CD14-positive monocyte (primary cell): ENCODE results near the gene AGAP1. TPM values are rescaled to one million over a fixed set of nuclear protein-coding genes. Genes with fewer than 3 reads are reported as not detected.
A peak's percentile ranks its signal among the peaks of the same experiment; 100 is the strongest.

Experiments used
- DNase-seq, 3 donors: peaks; one replicate each; pipeline ENCODE4 v3.0.0-alpha.2; 2011 to 2022
- H2AFZ ChIP-seq: 2 replicates; pipeline ENCODE4 v1.6.0; 2012; ENCODE audit warnings: mild to moderate bottlenecking, low read depth, low read length, inconsistent platforms; ENCODE audit not compliant: insufficient read depth, poor library complexity, severe bottlenecking
- H3K27ac ChIP-seq, 2 donors: 1 replicate in 1 of 2; 2 replicates in 1 of 2; pipeline ENCODE4 v1.5.1; 2012 to 2013; ENCODE audit warnings: low read length in 2 of 2, control low read depth in 1 of 2, inconsistent platforms in 1 of 2, low read depth in 1 of 2, mild to moderate bottlenecking in 1 of 2
- H3K27me3 ChIP-seq, 2 donors: one replicate each; pipeline versions ENCODE4 v1.6.0 to v1.6.1; 2011 to 2013; ENCODE audit warnings: low read length in 2 of 2; ENCODE audit not compliant: control insufficient read depth in 2 of 2, insufficient read depth in 2 of 2
- H3K36me3 ChIP-seq, 2 donors: replicated peaks in 1 of 2; 1 replicate in 1 of 2; 2 replicates in 1 of 2; pipeline versions ENCODE4 v1.5.1 to v1.6.1; 2012 to 2013; ENCODE audit warnings: low read length in 2 of 2, control low read depth in 1 of 2, inconsistent platforms in 1 of 2, mild to moderate bottlenecking in 1 of 2; ENCODE audit not compliant: insufficient read depth in 2 of 2, control insufficient read depth in 1 of 2
- H3K4me1 ChIP-seq, 2 donors: 1 replicate in 1 of 2; 2 replicates in 1 of 2; pipeline versions ENCODE4 v1.5.1 to v1.6.1; 2012 to 2013; ENCODE audit warnings: low read length in 2 of 2, control low read depth in 1 of 2, inconsistent platforms in 1 of 2, mild to moderate bottlenecking in 1 of 2, moderate library complexity in 1 of 2; ENCODE audit not compliant: insufficient read depth in 2 of 2, control insufficient read depth in 1 of 2
- H3K4me2 ChIP-seq: replicated peaks from 2 replicates; pipeline ENCODE3; 2012; ENCODE audit warnings: low read length, moderate library complexity, mild to moderate bottlenecking; ENCODE audit not compliant: poor library complexity, severe bottlenecking; ENCODE audit errors: extremely low read depth
- H3K4me3 ChIP-seq, 3 experiments: fragments of 200-600 bp in 1 of 3; sonication (generic) in 1 of 3; replicated peaks in 1 of 3; 1 replicate in 2 of 3; 2 replicates in 1 of 3; pipeline ENCODE4 v1.5.1; 2011 to 2013; ENCODE audit warnings: low read length in 3 of 3, mild to moderate bottlenecking in 3 of 3, control low read depth in 2 of 3, low read depth in 2 of 3, inconsistent platforms in 1 of 3, moderate library complexity in 1 of 3
- H3K79me2 ChIP-seq: 2 replicates; pipeline ENCODE4 v1.6.0; 2012; ENCODE audit warnings: mild to moderate bottlenecking, control low read depth, inconsistent platforms, low read length, moderate library complexity; ENCODE audit not compliant: insufficient read depth
- H3K9ac ChIP-seq: 2 replicates; pipeline ENCODE4 v1.6.0; 2017; ENCODE audit warnings: low read length, mild to moderate bottlenecking; ENCODE audit not compliant: insufficient read depth, poor library complexity, severe bottlenecking
- H3K9me3 ChIP-seq, 2 donors: replicated peaks in 1 of 2; 1 replicate in 1 of 2; 2 replicates in 1 of 2; pipeline versions ENCODE4 v1.5.1 to v1.6.1; 2012 to 2013; ENCODE audit warnings: low read length in 2 of 2, control low read depth in 1 of 2; ENCODE audit not compliant: control insufficient read depth in 1 of 2, insufficient read depth in 1 of 2
- H4K20me1 ChIP-seq: 2 replicates; pipeline ENCODE4 v1.6.0; 2012; ENCODE audit warnings: mild to moderate bottlenecking, low read length, control low read depth, moderate library complexity; ENCODE audit not compliant: insufficient read depth
- H3K27ac Mint-ChIP-seq, 7 donors: one replicate each; pipeline ENCODE4 v1.8.0; 2020; ENCODE audit warnings: mild to moderate bottlenecking in 7 of 7, mixed read lengths in 7 of 7, moderate library complexity in 6 of 7, inconsistent platforms in 2 of 7
- H3K27me3 Mint-ChIP-seq, 3 donors: one replicate each; pipeline ENCODE4 v1.8.0; 2021 to 2022; ENCODE audit warnings: low read depth in 3 of 3, mild to moderate bottlenecking in 3 of 3, mixed read lengths in 3 of 3, moderate library complexity in 3 of 3, inconsistent platforms in 1 of 3
- H3K36me3 Mint-ChIP-seq, 2 donors: one replicate each; pipeline ENCODE4 v1.8.0; 2020; ENCODE audit warnings: mixed read lengths in 2 of 2, inconsistent platforms in 1 of 2, mild to moderate bottlenecking in 1 of 2
- H3K4me1 Mint-ChIP-seq: one replicate; pipeline ENCODE4 v1.8.0; 2020; ENCODE audit warnings: mild to moderate bottlenecking, mixed read lengths
- H3K4me3 Mint-ChIP-seq, 2 donors: one replicate each; pipeline ENCODE4 v1.8.0; 2020; ENCODE audit warnings: mild to moderate bottlenecking in 2 of 2, mixed read lengths in 2 of 2, moderate library complexity in 1 of 2
- H3K9me3 Mint-ChIP-seq, 7 donors: one replicate each; pipeline ENCODE4 v1.8.0; 2020 to 2022; ENCODE audit warnings: mixed read lengths in 7 of 7, mild to moderate bottlenecking in 6 of 7, moderate library complexity in 6 of 7, inconsistent platforms in 2 of 7
- whole genome bisulfite sequencing: methylation state at CpG from one replicate; pipeline ENCODE4 v1.1.5; 2013; ENCODE audit warnings: missing lambda C conversion rate; ENCODE audit not compliant: insufficient coverage; 5-methylcytosine and 5-hydroxymethylcytosine counted together
- intact Hi-C, 2 donors: fragments of 100-400 bp; cut with micrococcal nuclease; formaldehyde crosslinking; loops; one replicate each; pipeline versions ENCODE4 v1.15.0 to v1.15.1; 2023
- polyA plus RNA-seq, 3 donors: library from polyadenylated mRNA; depleted of rRNA in 1 of 3; unstranded in 2 of 3; stranded (reverse) in 1 of 3; fragments of 300-500 nt in 2 of 3; fragments of >200 nt in 1 of 3; fragmentation: Illumina TruSeq in 2 of 3; gene quantifications; 1 replicate in 2 of 3; 2 replicates in 1 of 3; pipeline ENCODE4 v1.2.3, GENCODE V29; 2012 to 2021
- TF ChIP-seq, protein P1 (sequence below): fragments of 200-600 bp; IDR thresholded peaks from one replicate; pipeline ENCODE4 v1.8.0; 2022; ENCODE audit warnings: antibody characterized with exemption, mild to moderate bottlenecking

The AGAP1 gene
- polyA plus RNA-seq, 3 donors, result 0.12 TPM; not detected in 2

DNA sequence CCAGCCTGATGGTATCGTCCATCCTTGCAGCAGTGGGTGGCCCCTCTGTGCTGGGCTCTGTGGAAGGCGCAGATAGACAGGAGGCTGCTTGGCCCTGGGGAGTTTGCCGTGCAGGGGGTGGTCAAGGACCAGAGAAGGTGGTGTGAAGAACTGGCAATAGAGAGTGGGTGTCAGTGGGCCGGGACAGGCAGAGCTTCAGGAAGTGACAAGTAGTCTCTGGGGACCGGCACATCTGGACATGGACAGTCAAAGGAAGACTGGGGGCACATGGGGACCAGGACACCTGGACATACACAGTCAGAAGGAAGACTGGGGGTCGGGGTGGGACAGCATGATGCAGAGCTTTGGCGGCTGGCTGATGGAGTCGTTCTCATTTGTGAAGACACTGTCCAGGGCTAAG lies 335.9 kb downstream of the AGAP1 start:
- Mint-ChIP-seq H3K36me3 (no peaks in the 10 kb centered on the region), H3K9me3 (no peaks in the 10 kb centered on the region), H3K27me3 (peaks cover 1 to 3% (median 3%) of the 10 kb centered on the region in 3 donors), H3K27ac (no peak overlapping the region), H3K4me1 (no peaks in the 10 kb centered on the region), H3K4me3 (peak overlapping the region in 1 of 2 donors; percentile 45)
- 96% methylated on average over 8 of the region's 8 CpGs for WGBS
- Histone ChIP-seq H3K27ac (no peak overlapping the region), H3K79me2 (no peaks in the 10 kb centered on the region), H3K9me3 (no peaks in the 10 kb centered on the region), H3K4me3 (no peak overlapping the region), H2AFZ (no peak overlapping the region), H3K9ac (no peak overlapping the region), H3K36me3 (no peaks in the 10 kb centered on the region), H3K4me2 (no peak overlapping the region), H3K27me3 (no peaks in the 10 kb centered on the region), H3K4me1 (no peaks in the 10 kb centered on the region), H4K20me1 (no peaks in the 10 kb centered on the region)
- TF ChIP-seq, protein P1, sequence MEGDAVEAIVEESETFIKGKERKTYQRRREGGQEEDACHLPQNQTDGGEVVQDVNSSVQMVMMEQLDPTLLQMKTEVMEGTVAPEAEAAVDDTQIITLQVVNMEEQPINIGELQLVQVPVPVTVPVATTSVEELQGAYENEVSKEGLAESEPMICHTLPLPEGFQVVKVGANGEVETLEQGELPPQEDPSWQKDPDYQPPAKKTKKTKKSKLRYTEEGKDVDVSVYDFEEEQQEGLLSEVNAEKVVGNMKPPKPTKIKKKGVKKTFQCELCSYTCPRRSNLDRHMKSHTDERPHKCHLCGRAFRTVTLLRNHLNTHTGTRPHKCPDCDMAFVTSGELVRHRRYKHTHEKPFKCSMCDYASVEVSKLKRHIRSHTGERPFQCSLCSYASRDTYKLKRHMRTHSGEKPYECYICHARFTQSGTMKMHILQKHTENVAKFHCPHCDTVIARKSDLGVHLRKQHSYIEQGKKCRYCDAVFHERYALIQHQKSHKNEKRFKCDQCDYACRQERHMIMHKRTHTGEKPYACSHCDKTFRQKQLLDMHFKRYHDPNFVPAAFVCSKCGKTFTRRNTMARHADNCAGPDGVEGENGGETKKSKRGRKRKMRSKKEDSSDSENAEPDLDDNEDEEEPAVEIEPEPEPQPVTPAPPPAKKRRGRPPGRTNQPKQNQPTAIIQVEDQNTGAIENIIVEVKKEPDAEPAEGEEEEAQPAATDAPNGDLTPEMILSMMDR, result no peak
- no peak for DNase-seq
- intact Hi-C loops, result no loop called here

DNA sequence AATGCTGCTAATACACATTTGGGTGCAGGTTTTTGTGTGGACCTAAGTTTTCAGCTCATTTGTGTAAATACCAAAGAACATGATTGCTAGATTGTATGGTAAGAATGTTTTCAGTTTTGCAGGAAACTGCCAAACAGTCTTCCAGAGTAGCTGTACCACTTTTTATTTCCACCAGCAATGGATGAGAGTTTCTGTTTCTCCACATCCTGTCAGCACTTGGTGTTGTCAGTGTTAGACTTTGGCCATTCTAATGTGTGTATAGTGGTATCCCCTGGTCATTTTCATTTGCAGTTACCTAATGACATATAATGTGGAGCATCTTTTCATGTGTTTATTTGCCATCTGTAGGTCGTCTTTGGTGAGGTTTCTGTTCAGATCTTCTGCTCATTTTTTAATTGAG lies 337.9 kb downstream of the AGAP1 start:
- WGBS, result no CpG with 5 or more reads among the region's 1 CpG

More for the DNA sequence above, 337.9 kb downstream of the AGAP1 start:
- H2AFZ ChIP-seq, result no peak overlapping the region
- no peaks in the 10 kb centered on the region for H3K36me3 ChIP-seq
- H3K9me3 ChIP-seq, result no peaks in the 10 kb centered on the region
- H3K4me1 ChIP-seq, result no peaks in the 10 kb centered on the region
- H3K27me3 Mint-ChIP-seq, result peaks cover 1 to 3% (median 2%) of the 10 kb centered on the region in 3 donors
- no peaks in the 10 kb centered on the region for H3K27me3 ChIP-seq
- TF ChIP-seq, protein P1, result no peak
- H3K4me3 Mint-ChIP-seq, result no peak overlapping the region
- no peak overlapping the region for H3K27ac ChIP-seq
- H4K20me1 ChIP-seq, result no peaks in the 10 kb centered on the region
- no peaks in the 10 kb centered on the region for H3K79me2 ChIP-seq
- intact Hi-C loops, result no loop called here
- H3K9ac ChIP-seq, result no peak overlapping the region
- H3K4me1 Mint-ChIP-seq, result no peaks in the 10 kb centered on the region
- no peak overlapping the region for H3K4me2 ChIP-seq
- no peak for DNase-seq
- H3K9me3 Mint-ChIP-seq, result no peaks in the 10 kb centered on the region
- H3K4me3 ChIP-seq, result no peak overlapping the region
- H3K27ac Mint-ChIP-seq, result no peak overlapping the region
- H3K36me3 Mint-ChIP-seq, result no peaks in the 10 kb centered on the region
